ENCODE results near the gene SNX33.
"Not testable (repeated sequence)": the region's sequence is repeated elsewhere in the genome, so short reads cannot be mapped to it uniquely, and the experiment has no call there.

Gene SNX33

DNA sequence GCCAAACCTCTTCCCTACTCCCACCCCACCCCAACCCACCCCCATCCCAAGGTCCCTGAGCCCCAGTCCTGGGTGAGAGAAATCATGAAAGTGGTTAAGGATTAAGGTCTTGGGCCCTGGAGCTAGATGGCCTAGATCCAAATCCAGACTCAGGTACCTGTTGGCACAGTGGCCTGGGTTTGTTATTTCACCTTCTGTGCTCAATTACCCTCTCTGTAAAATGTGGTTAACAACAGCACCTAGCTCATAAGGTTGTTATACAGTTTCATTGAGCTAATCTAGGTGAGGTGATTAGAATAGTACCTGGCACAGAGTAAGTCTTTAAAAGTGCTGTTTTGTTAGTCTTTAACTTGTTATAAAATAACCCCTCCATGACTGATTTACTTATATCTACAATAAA lies 15.8 kb upstream of the SNX33 start:
- no peaks in the 10 kb centered on the region for H3K27me3 ChIP-seq (ENCODE audit: insufficient read depth, low read depth, severe bottlenecking)
- no peak overlapping the region for H3K4me3 ChIP-seq (ENCODE audit: low read depth, low read length)
- no peaks in the 10 kb centered on the region for H3K36me3 ChIP-seq
- no peaks in the 10 kb centered on the region for H3K9me3 ChIP-seq (ENCODE audit: severe bottlenecking)
- no peak for DNase-seq
- TF ChIP-seq, protein P1, sequence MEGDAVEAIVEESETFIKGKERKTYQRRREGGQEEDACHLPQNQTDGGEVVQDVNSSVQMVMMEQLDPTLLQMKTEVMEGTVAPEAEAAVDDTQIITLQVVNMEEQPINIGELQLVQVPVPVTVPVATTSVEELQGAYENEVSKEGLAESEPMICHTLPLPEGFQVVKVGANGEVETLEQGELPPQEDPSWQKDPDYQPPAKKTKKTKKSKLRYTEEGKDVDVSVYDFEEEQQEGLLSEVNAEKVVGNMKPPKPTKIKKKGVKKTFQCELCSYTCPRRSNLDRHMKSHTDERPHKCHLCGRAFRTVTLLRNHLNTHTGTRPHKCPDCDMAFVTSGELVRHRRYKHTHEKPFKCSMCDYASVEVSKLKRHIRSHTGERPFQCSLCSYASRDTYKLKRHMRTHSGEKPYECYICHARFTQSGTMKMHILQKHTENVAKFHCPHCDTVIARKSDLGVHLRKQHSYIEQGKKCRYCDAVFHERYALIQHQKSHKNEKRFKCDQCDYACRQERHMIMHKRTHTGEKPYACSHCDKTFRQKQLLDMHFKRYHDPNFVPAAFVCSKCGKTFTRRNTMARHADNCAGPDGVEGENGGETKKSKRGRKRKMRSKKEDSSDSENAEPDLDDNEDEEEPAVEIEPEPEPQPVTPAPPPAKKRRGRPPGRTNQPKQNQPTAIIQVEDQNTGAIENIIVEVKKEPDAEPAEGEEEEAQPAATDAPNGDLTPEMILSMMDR (IDR thresholded peaks at IDR 0.05; ENCODE audit: low read depth, low read length): no peak
- no peak overlapping the region for H3K27ac ChIP-seq

DNA sequence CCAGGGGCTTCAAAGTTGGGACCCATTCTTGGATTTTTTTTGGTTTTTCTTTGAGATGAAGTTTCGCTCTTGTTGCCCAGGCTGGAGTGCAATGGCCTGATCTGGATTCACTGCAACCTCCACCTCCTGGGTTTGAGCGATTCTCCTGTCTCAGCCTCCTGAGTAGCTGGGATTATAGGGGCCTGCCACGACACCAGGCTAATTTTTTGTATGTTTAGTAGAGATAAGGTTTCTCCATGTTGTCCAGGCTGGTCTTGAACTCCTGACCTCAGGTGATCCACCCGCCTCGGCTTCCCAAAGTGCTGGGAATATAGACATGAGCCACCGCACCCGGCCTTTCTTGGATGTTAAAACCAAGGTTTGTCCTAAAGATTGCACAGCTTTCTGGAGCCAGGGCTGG lies 13.8 kb upstream of the SNX33 start:
- H3K9me3 ChIP-seq (ENCODE audit: severe bottlenecking); H3K27me3 ChIP-seq (ENCODE audit: insufficient read depth, low read depth, severe bottlenecking); DNase-seq; H3K27ac ChIP-seq; H3K4me3 ChIP-seq (ENCODE audit: low read depth, low read length): not testable (repeated sequence)
- peaks cover 11% of the 10 kb centered on the region for H3K36me3 ChIP-seq

DNA sequence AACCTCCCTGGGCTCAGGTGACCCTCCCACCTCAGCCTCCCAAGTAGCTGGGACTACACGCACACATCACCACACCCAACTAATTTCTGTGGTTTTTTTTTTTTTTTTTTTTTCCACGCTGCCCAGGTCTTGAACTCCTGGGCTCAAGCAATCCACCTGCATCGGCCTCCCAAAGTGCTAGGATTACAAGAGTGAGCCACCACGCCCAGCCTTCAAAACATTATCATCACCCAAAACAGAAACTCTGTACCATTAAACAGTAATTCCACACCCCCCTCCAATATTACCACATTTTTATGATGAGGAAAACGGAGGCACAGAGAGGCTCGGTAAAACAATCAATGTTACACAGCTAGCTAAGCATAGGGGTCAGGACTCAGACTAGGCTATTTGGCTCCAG lies 11.7 kb upstream of the SNX33 start:
- Histone ChIP-seq H3K36me3 (peaks cover 16% of the 10 kb centered on the region), H3K4me3 (ENCODE audit: low read depth, low read length) (no peak overlapping the region), H3K27ac (no peak overlapping the region), H3K9me3 (ENCODE audit: severe bottlenecking) (no peaks in the 10 kb centered on the region), H3K27me3 (ENCODE audit: insufficient read depth, low read depth, severe bottlenecking) (no peaks in the 10 kb centered on the region)
- DNase-seq: no peak
- TF ChIP-seq, protein P1 (IDR thresholded peaks at IDR 0.05; ENCODE audit: low read depth, low read length): no peak

DNA sequence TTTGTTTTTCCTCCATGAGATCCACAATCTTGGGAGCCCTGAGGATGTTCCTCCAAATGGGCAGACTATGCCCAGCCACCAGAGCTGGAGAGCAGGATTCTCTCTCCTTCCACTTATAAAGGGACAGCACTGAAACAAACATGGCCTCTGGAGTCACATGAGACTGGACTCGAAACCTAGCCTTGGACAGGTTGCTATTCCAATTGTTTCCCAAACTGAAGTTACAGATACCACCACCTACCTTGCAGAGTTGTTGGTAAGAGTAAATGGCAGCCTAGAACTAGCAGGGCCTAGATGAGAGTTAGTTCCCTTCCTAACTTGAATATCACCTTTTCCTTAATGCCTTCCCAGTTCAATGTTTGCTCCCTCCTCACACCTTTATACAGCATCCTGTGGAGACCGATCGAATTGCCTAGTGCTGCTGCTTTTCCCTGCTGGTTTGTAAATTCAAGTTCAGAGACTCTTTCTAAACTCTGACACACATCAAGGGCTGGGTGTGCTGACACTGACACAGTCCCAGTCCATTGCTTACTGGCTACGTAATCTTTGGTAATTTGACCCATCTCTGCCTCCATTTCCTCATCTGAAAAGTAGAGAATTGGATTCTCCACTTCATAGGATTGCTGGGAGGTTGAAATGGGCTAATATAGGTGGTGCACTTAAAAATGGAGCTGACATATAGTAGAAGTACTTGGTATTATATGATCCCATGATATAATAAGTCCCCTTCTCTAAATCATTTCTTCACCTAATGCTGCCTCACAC lies 10.3 kb upstream of the SNX33 start:
- H3K27me3 ChIP-seq (ENCODE audit: insufficient read depth, low read depth, severe bottlenecking): no peaks in the 10 kb centered on the region
- no peak overlapping the region for H3K4me3 ChIP-seq (ENCODE audit: low read depth, low read length)
- TF ChIP-seq, protein P1 (IDR thresholded peaks at IDR 0.05; ENCODE audit: low read depth, low read length): no peak
- H3K36me3 ChIP-seq: peaks cover 16% of the 10 kb centered on the region
- H3K27ac ChIP-seq: no peak overlapping the region
- H3K9me3 ChIP-seq (ENCODE audit: severe bottlenecking): no peaks in the 10 kb centered on the region
- no peak for DNase-seq

DNA sequence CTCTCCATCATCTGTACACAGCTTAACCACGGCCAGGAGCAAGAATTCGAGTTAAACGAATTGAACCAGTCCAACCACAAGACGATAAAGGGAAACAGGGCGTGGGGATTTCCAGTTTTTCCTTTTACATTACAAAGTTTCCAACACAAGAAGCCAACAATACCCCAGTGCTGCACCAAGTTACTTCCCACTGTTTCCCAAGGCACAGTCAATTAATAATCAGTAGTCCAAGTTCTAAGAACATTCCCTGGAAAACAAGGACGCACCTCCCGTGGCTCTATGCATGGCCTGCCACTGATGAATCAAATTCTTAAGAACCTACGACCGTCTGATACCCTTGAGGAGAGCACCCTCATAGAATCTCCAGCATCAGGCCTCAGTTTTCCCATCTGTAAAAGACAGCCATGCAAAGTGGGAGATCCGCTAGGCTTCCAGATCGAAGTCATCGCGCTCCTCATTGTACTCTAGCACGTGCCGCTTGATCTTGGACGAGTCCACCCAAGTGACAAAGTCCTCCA lies 8.5 kb upstream of the SNX33 start:
- H3K36me3 ChIP-seq: peaks cover 16% of the 10 kb centered on the region
- H3K4me3 ChIP-seq (ENCODE audit: low read depth, low read length): peak overlapping the region; percentile 58
- H3K9me3 ChIP-seq (ENCODE audit: severe bottlenecking): no peaks in the 10 kb centered on the region
- DNase-seq: no peak
- TF ChIP-seq, protein P1 (IDR thresholded peaks at IDR 0.05; ENCODE audit: low read depth, low read length): no peak
- peak overlapping the region; percentile 93 for H3K27ac ChIP-seq
- H3K27me3 ChIP-seq (ENCODE audit: insufficient read depth, low read depth, severe bottlenecking): no peaks in the 10 kb centered on the region

DNA sequence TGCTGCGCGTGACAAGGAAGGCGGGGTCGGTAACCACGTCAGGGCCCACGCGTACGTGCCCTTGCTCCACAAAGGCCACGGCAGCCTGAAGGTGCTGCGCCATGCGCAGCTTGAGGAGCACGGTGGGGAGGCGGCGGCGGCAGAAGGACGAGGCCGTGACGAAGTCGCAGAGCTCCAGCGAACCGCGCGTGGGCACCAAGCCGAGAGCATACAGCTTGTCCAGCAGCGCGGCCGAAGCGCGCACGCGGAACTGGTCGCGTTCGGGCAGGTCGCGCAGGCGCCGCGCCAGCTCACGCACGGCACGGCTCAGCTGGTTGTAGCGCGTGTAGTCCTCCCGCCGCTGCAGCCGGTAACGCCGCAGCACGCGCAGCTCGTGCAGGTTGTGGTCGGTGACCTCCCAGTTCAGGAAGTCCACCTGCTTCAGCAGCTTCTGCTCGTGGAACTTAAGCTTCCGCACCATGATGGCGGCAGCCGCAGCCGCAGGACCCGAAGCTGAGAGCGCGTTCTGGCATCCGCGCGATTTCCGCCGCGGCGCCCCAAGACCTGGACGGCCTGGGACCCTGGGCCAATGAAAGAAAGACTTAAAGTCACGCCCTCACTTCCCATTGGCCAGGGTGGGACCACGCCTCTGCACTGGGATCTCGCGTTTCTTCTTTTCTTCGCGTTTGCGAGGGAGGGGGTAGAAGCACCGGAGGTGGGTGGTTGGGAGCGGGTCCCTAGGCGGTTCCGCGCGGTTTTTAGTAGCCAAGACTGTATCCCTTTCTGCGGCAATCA lies 7.8 kb upstream of the SNX33 start, which contains the start of gene IMP3:
Gene IMP3, minus strand, starts transcription at position 516 of the 774 bp plus-strand sequence. Its CDS starts 56 bp downstream, at position 460.
- peak within 1 kb of the TSS; percentile 93 for H3K27ac ChIP-seq
- peak; percentile 95 for DNase-seq
- no peaks in the 10 kb centered on the region for H3K27me3 ChIP-seq (ENCODE audit: insufficient read depth, low read depth, severe bottlenecking)
- H3K9me3 ChIP-seq (ENCODE audit: severe bottlenecking): no peaks in the 10 kb centered on the region
- peaks cover 16% of the 10 kb centered on the region for H3K36me3 ChIP-seq
- TF ChIP-seq, protein P1 (IDR thresholded peaks at IDR 0.05; ENCODE audit: low read depth, low read length): no peak
- H3K4me3 ChIP-seq (ENCODE audit: low read depth, low read length): peak within 1 kb of the TSS; percentile 58
